Nephron (organoid): Measurements from ENCODE around the gene NFX1.
"Not testable (repeated sequence)": the region's sequence is repeated elsewhere in the genome, so short reads cannot be mapped to it uniquely, and the experiment has no call there.

ENCODE experiments used
- H3K27ac Mint-ChIP-seq, 3 experiments: 2 replicates each; pipeline ENCODE4 v1.8.0; 2020; ENCODE audit warnings: mixed read lengths in 3 of 3, mild to moderate bottlenecking in 2 of 3, moderate library complexity in 1 of 3
- H3K27me3 Mint-ChIP-seq: 2 replicates; pipeline ENCODE4 v1.8.0; 2021; ENCODE audit warnings: low read depth, mild to moderate bottlenecking, moderate library complexity, mixed read lengths
- H3K36me3 Mint-ChIP-seq: 2 replicates; pipeline ENCODE4 v1.8.0; 2020; ENCODE audit warnings: low read depth, mixed read lengths
- H3K4me1 Mint-ChIP-seq: 2 replicates; pipeline ENCODE4 v1.8.0; 2020; ENCODE audit warnings: mixed read lengths
- H3K4me3 Mint-ChIP-seq, 3 experiments: 2 replicates each; pipeline ENCODE4 v1.8.0; 2020; ENCODE audit warnings: mild to moderate bottlenecking in 3 of 3, mixed read lengths in 3 of 3, moderate library complexity in 2 of 3
- H3K9me3 Mint-ChIP-seq: 2 replicates; pipeline ENCODE4 v1.8.0; 2020; ENCODE audit warnings: mixed read lengths
- TF ChIP-seq, protein P1 (sequence below), 3 experiments: fragments of 200-600 bp; sonication (generic); IDR thresholded peaks; one replicate each; pipeline ENCODE4 v1.5.0; 2021; ENCODE audit warnings: antibody characterized with exemption in 3 of 3; ENCODE audit not compliant: unreplicated experiment in 3 of 3

Gene NFX1

DNA sequence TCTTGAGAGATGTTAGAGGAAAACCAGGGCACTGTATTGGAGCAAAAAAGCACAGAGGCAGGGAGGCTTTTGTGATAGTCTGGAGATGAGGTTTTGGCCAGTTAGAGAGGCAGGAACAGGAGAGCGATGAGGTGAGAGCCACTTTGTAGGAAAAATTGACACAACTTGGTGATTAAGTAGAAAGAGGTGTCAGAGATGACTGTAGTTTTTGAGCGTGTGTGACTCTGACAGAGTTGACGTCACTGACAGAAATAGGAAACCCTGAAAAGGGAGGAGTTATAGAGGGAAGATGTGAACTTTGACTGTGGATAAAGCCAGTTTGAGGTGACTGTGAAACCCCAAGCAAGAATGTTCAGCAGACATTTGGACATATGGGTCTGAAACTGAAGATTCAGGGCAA lies 15.7 kb downstream of the NFX1 start:
- Mint-ChIP-seq H3K36me3 (peaks cover 45% of the 10 kb centered on the region), H3K4me1 (no peaks in the 10 kb centered on the region), H3K4me3 (no peak overlapping the region), H3K9me3 (no peaks in the 10 kb centered on the region), H3K27me3 (no peaks in the 10 kb centered on the region), H3K27ac (no peak overlapping the region)
- TF ChIP-seq, protein P1, sequence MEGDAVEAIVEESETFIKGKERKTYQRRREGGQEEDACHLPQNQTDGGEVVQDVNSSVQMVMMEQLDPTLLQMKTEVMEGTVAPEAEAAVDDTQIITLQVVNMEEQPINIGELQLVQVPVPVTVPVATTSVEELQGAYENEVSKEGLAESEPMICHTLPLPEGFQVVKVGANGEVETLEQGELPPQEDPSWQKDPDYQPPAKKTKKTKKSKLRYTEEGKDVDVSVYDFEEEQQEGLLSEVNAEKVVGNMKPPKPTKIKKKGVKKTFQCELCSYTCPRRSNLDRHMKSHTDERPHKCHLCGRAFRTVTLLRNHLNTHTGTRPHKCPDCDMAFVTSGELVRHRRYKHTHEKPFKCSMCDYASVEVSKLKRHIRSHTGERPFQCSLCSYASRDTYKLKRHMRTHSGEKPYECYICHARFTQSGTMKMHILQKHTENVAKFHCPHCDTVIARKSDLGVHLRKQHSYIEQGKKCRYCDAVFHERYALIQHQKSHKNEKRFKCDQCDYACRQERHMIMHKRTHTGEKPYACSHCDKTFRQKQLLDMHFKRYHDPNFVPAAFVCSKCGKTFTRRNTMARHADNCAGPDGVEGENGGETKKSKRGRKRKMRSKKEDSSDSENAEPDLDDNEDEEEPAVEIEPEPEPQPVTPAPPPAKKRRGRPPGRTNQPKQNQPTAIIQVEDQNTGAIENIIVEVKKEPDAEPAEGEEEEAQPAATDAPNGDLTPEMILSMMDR (IDR thresholded peaks at IDR 0.05; ENCODE audit: unreplicated experiment in 3 of 3) = no peak

DNA sequence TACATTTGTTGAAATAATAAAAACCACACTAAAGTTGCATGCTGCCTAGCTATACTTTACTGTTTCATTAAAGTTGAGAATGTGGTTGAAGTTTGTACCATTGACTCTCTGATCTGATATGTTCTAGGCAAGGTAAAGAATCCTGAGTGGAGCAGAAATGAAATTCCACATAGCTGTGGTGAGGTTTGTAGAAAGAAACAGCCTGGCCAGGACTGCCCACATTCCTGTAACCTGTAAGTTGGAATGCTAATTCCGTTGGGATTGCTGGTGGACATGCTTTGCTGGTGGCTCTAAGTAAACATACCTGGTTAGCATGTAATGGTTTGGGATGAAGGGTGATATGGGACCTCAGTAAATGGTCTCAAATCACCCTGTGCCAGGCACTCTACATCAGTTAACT lies 16.8 kb downstream of the NFX1 start:
- Mint-ChIP-seq H3K27ac (no peak overlapping the region), H3K4me3 (no peak overlapping the region), H3K27me3 (no peaks in the 10 kb centered on the region), H3K36me3 (peaks cover 50% of the 10 kb centered on the region), H3K9me3 (no peaks in the 10 kb centered on the region), H3K4me1 (no peaks in the 10 kb centered on the region)
- TF ChIP-seq, protein P1 (IDR thresholded peaks at IDR 0.05; ENCODE audit: unreplicated experiment in 3 of 3) = no peak

DNA sequence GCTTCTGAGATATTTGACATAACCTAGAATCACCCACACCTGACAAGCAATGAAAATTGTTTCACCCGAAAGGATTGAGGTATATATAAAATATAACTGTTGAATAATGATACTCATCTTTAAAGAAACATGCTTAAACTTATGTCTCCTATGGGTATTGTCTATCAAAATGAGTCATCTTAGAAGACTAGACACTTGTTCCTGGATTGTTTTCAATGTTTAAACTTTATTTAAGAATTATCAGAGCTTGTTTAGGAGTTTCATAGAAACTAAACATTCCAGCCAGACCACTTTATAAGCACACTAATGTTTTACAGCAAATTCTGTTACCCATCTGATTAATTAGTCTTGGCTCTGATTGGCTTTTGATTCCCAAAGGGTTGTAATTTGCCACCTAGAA lies 19.6 kb downstream of the NFX1 start:
- Mint-ChIP-seq H3K9me3 (no peaks in the 10 kb centered on the region), H3K4me1 (no peaks in the 10 kb centered on the region), H3K4me3 (no peak overlapping the region), H3K36me3 (peaks cover 57% of the 10 kb centered on the region), H3K27me3 (no peaks in the 10 kb centered on the region), H3K27ac (no peak overlapping the region)
- TF ChIP-seq, protein P1 (IDR thresholded peaks at IDR 0.05; ENCODE audit: unreplicated experiment in 3 of 3) = no peak

DNA sequence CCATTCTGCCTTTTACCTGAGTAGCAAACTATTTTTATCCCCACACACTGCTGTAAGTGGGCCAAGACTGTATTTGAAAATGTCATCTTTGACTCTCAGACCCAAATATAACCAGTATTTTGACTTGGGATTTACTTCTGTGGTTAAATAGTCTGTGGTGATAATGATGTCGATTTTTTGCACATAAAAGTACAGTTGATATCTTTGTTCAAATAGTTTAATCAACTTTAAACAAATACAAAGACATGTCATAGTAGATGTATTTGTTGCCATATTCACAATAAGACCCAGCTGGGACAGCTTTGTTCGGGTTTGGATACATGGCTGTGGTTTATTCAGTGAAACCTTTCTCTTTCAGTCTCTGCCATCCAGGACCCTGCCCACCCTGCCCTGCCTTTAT lies 20.4 kb downstream of the NFX1 start:
- Mint-ChIP-seq H3K4me1 (no peaks in the 10 kb centered on the region), H3K27me3 (no peaks in the 10 kb centered on the region), H3K4me3 (no peak overlapping the region), H3K9me3 (no peaks in the 10 kb centered on the region), H3K27ac (no peak overlapping the region), H3K36me3 (peaks cover 62% of the 10 kb centered on the region)
- TF ChIP-seq, protein P1 (IDR thresholded peaks at IDR 0.05; ENCODE audit: unreplicated experiment in 3 of 3) = no peak

DNA sequence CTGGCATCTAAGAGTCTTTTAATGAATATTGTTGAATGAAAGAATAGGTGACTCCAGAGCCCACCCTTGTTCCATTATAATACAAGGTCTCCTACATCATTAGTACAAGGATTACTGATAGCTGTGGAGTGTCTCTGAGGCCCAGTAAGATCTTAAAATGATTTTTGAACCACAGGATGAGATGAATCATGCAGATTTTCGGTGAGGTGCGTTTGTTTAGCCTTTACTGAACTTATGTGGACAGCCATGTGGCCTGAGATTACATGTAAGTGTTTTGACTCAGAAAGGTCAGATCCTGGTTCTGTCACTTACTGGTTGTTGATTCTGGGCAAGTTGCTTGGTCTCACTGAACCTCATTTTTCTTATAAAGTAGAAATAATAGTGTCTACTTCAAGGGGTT lies 21.6 kb downstream of the NFX1 start:
- H3K4me3 Mint-ChIP-seq = no peak overlapping the region
- H3K27me3 Mint-ChIP-seq = no peaks in the 10 kb centered on the region
- peaks cover 68% of the 10 kb centered on the region for H3K36me3 Mint-ChIP-seq
- TF ChIP-seq, protein P1 (IDR thresholded peaks at IDR 0.05; ENCODE audit: unreplicated experiment in 3 of 3) = no peak
- no peaks in the 10 kb centered on the region for H3K4me1 Mint-ChIP-seq
- no peak overlapping the region for H3K27ac Mint-ChIP-seq
- no peaks in the 10 kb centered on the region for H3K9me3 Mint-ChIP-seq

DNA sequence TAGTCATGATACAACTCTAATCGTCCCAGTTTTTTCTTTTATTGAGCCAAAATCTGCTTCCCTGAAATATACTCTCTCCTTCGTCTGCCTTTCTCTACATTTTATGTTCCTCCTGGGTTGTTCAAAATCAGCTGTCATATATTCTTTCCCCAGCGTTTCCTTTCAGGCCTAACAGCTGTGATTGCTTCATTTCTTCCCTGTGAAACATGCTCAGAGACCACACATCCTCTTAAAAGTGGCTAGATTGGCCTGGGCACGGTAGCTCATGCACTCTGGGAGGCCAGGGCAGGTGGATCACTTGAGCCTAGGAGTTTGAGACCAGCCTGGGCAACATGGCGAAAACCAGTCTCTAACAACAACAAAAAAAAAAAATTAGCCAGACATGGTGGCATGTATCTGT lies 25.1 kb downstream of the NFX1 start:
- no peaks in the 10 kb centered on the region for H3K27me3 Mint-ChIP-seq
- no peak overlapping the region for H3K27ac Mint-ChIP-seq
- H3K4me3 Mint-ChIP-seq = no peak overlapping the region
- peaks cover 63% of the 10 kb centered on the region for H3K36me3 Mint-ChIP-seq
- H3K4me1 Mint-ChIP-seq = peaks cover 3% of the 10 kb centered on the region
- H3K9me3 Mint-ChIP-seq = no peaks in the 10 kb centered on the region
- TF ChIP-seq, protein P1 (IDR thresholded peaks at IDR 0.05; ENCODE audit: unreplicated experiment in 3 of 3) = no peak

DNA sequence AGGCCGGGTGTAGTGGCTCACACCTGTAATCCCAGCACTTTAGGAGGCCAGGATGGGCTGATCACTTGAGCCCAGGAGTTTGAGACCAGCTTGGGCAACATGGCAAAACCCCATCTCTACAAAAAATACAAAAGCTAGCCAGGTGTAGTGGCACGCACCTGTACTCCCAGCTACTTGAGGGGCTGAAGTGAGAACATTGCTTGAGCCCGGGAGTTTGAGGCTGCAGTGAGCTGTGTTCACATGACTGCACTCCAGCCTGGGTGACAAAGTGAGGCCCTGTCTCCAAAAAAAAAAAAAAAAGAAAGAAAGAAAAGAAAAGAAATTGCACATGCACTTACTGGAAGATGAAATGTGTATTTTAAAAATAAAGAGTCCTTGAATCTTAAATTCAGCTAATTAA lies 26.8 kb downstream of the NFX1 start:
- H3K36me3 Mint-ChIP-seq = peaks cover 62% of the 10 kb centered on the region
- not testable (repeated sequence) for H3K27ac Mint-ChIP-seq, H3K9me3 Mint-ChIP-seq, H3K27me3 Mint-ChIP-seq, H3K4me3 Mint-ChIP-seq
- H3K4me1 Mint-ChIP-seq = peaks cover 11% of the 10 kb centered on the region
